HepG2 (cell line): ENCODE results near the gene PIK3R3. TPM values are rescaled to one million over a fixed set of nuclear protein-coding genes. Genes with fewer than 3 reads are reported as not detected.
A peak's percentile ranks its signal among the peaks of the same experiment; 100 is the strongest.

Experiments
- ATF7-NPFF ChIP-seq: sonication (generic); formaldehyde crosslinking; IDR thresholded peaks from 2 replicates; pipeline ENCODE4 v1.8.1; 2023; ENCODE audit warnings: mild to moderate bottlenecking, low read depth, missing genetic modification reagents, moderate library complexity
- CCAR2 ChIP-seq: fragments of 200-400 bp; formaldehyde crosslinking; optimal IDR thresholded peaks from 2 replicates; pipeline ENCODE3; 2018; ENCODE audit warnings: low read depth, mild to moderate bottlenecking, low read length, moderate library complexity
- PITX1 ChIP-seq: sonication (generic); formaldehyde crosslinking; IDR thresholded peaks from 2 replicates; pipeline ENCODE4 v1.5.1; 2020; ENCODE audit warnings: mild to moderate bottlenecking, missing genetic modification reagents
- POLR2AphosphoS5 ChIP-seq: IDR thresholded peaks from 2 replicates; pipeline ENCODE4 v1.6.1; 2012; ENCODE audit warnings: low read depth, low read length
- YEATS4 ChIP-seq: sonication (generic); formaldehyde crosslinking; IDR thresholded peaks from 2 replicates; pipeline ENCODE4 v1.4.0; 2020; ENCODE audit warnings: missing genetic modification reagents, borderline replicate concordance
- ZBTB3 ChIP-seq: sonication (generic); formaldehyde crosslinking; IDR thresholded peaks from 2 replicates; pipeline ENCODE4 v1.4.0; 2020; ENCODE audit warnings: low read depth, mild to moderate bottlenecking, moderate library complexity, missing genetic modification reagents, borderline replicate concordance
- ZKSCAN1 ChIP-seq: fragments of 150-350 bp; IDR thresholded peaks from 2 replicates; pipeline ENCODE4 v1.6.1; 2014; ENCODE audit warnings: low read length
- ZNF224 ChIP-seq: sonication (generic); formaldehyde crosslinking; IDR thresholded peaks from 2 replicates; pipeline ENCODE4 v1.5.0; 2020; ENCODE audit warnings: mild to moderate bottlenecking, missing genetic modification reagents
- ZNF44 ChIP-seq: sonication (generic); formaldehyde crosslinking; IDR thresholded peaks from 2 replicates; pipeline ENCODE4 v1.5.1; 2020; ENCODE audit warnings: mild to moderate bottlenecking, missing genetic modification reagents
- polyA plus RNA-seq, 8 experiments: library from polyadenylated mRNA; depleted of rRNA in 3 of 8; stranded (reverse) in 7 of 8; unstranded in 1 of 8; fragments of >200 nt; fragmentation: Illumina TruSeq in 4 of 8; extraction: Trizol in 4 of 8; gene quantifications; 2 replicates each; pipeline versions ENCODE4 v1.2.1 to v1.2.3, GENCODE V29; 2011 to 2016; ENCODE audit warnings: low read depth in 4 of 8, missing spikeins in 1 of 8, mixed read lengths in 1 of 8; ENCODE audit not compliant: insufficient read depth in 1 of 8
- total RNA-seq, 5 experiments: library from RNA; depleted of rRNA; stranded (reverse); fragments of >200 nt; fragmentation: Illumina TruSeq; extraction: Trizol; gene quantifications; 2 replicates each; pipeline ENCODE4 v1.2.3, GENCODE V29; 2016; ENCODE audit warnings: low read depth in 1 of 5
- TF ChIP-seq, protein P1 (sequence below): sonication (generic); formaldehyde crosslinking; IDR thresholded peaks from 2 replicates; pipeline ENCODE4 v1.4.0; 2020; ENCODE audit warnings: mild to moderate bottlenecking, missing genetic modification reagents
- TF ChIP-seq, protein P2 (sequence below): sonication (generic); formaldehyde crosslinking; IDR thresholded peaks from 2 replicates; pipeline ENCODE4 v1.5.1; 2020; ENCODE audit warnings: missing genetic modification reagents, mild to moderate bottlenecking, borderline replicate concordance
- TF ChIP-seq, protein P3 (sequence below), 2 experiments: sonication (generic) in 1 of 2; formaldehyde crosslinking in 1 of 2; IDR thresholded peaks; 2 replicates each; pipeline versions ENCODE4 v1.4.0 to v1.6.1; 2016 to 2020; ENCODE audit warnings: borderline replicate concordance in 1 of 2, low read depth in 1 of 2, mild to moderate bottlenecking in 1 of 2, missing genetic modification reagents in 1 of 2

PIK3R3 gene
- total and polyA plus RNA-seq, 2 of the 13 experiments (the other 11 are each of a cell fraction or from before 2014, with no cell fraction given), result 0.37 to 6.9 TPM

DNA sequence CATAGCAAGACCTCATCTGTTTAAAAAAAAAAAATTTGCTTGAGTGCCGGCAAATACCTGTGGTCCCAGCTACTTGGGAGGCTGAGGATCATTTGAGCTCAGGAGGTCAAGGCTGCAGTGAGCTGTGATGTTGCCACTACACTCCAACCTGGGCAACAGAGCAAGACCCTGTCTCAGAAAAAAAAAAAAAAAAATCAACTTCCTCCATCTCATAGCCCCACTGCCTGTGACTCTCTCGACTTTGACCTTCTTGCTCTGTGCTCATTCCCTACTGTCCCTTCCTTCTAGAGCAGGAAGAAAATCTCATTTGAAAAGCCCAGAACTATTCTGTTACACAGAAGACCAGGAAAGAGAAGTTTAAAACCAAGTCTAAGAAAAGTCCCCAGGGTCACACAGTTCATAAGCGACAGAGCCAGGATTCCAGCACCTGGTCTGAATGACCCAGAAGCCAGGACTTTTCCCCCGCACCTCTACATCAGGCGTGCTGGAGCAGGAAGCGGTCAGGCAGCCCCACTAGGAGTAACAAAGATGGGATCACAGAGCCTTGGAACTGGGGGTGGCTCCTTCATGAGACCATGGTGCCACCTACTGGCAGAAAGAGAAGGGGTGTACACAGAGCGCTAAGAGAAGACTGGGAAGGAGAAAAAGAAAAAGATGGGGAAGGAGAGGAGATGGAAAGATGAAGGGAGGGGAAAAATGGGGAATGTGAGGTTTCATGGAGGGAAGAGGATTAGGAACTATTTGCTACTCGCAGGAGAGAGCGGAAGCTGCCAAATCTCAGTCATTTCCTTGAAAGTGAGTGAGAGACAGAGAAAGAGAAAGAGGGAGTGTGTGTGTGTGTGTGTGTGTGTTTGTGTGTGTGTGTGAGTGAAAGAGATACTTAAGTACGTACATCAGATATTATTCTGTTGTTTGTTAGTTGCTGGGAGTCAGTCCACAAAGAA is 47.0 kb upstream of the PIK3R3 start (continued):
- TF ChIP-seq, protein P1, sequence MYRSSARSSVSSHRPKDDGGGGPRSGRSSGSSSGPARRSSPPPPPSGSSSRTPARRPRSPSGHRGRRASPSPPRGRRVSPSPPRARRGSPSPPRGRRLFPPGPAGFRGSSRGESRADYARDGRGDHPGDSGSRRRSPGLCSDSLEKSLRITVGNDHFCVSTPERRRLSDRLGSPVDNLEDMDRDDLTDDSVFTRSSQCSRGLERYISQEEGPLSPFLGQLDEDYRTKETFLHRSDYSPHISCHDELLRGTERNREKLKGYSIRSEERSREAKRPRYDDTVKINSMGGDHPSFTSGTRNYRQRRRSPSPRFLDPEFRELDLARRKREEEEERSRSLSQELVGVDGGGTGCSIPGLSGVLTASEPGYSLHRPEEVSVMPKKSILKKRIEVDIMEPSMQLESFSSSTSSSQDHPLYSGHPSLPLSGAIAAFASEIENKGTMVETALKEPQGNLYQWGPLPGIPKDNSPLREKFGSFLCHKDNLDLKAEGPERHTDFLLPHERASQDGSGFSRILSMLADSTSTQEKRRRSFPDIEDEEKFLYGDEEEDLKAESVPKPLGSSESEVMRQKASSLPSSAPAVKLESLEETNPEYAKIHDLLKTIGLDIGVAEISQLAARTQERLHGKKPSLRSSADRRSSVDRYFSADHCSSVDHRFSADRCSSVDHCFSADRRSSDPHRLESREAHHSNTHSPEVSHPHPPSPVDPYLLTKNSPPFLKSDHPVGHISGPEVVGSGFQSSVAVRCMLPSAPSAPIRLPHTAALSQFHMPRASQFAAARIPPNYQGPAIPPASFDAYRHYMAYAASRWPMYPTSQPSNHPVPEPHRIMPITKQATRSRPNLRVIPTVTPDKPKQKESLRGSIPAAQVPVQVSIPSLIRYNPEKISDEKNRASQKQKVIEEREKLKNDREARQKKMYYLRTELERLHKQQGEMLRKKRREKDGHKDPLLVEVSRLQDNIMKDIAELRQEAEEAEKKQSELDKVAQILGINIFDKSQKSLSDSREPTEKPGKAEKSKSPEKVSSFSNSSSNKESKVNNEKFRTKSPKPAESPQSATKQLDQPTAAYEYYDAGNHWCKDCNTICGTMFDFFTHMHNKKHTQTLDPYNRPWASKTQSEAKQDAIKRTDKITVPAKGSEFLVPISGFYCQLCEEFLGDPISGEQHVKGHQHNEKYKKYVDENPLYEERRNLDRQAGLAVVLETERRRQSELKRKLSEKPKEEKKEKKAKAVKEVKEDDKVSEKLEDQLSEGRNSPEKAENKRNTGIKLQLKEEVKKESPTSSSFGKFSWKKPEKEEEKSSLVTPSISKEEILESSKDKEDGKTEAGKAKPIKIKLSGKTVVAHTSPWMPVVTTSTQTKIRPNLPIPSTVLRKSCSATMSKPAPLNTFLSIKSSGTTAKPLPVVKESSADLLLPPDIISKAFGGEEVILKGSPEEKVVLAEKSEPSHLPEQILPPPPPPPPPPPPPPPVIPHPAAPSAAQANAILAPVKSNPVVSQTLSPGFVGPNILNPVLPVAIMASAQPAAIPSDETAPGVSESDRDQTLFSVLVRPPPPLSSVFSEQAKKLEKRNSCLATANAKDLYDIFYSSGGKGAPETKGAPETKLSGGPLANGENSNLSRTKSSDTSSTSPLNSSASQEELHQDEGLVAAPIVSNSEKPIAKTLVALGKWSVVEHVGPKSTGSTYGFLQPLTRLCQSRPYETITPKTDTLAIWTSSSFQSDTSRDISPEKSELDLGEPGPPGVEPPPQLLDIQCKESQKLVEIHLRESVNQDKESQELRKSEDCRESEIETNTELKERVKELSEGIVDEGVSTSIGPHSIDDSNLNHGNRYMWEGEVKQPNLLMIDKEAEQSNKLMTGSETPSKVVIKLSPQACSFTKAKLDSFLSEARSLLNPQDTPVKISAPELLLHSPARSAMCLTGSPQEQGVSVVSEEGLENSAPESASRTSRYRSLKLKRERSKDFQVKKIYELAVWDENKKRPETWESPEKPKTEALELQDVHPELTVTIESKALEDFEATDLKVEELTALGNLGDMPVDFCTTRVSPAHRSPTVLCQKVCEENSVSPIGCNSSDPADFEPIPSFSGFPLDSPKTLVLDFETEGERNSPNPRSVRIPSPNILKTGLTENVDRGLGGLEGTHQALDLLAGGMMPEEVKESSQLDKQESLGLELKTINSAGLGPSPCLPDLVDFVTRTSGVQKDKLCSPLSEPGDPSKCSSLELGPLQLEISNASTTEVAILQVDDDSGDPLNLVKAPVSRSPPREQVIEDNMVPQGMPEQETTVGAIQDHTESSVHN (CRISPR knock-in tag), result 0 out of 2 replicates have a peak, but pooled peaks have one; percentile 49
- peak; percentile 50 for TF ChIP-seq CCAR2
- TF ChIP-seq ZNF44 (CRISPR knock-in tag), result no peak
- TF ChIP-seq ATF7-NPFF (CRISPR knock-in tag), result no peak
- TF ChIP-seq PITX1 (CRISPR knock-in tag), result no peak
- peak; percentile 47; the same call in 1 of the 2 replicates for TF ChIP-seq ZKSCAN1
- no peak for TF ChIP-seq ZNF224 (CRISPR knock-in tag)
- TF ChIP-seq, protein P2, sequence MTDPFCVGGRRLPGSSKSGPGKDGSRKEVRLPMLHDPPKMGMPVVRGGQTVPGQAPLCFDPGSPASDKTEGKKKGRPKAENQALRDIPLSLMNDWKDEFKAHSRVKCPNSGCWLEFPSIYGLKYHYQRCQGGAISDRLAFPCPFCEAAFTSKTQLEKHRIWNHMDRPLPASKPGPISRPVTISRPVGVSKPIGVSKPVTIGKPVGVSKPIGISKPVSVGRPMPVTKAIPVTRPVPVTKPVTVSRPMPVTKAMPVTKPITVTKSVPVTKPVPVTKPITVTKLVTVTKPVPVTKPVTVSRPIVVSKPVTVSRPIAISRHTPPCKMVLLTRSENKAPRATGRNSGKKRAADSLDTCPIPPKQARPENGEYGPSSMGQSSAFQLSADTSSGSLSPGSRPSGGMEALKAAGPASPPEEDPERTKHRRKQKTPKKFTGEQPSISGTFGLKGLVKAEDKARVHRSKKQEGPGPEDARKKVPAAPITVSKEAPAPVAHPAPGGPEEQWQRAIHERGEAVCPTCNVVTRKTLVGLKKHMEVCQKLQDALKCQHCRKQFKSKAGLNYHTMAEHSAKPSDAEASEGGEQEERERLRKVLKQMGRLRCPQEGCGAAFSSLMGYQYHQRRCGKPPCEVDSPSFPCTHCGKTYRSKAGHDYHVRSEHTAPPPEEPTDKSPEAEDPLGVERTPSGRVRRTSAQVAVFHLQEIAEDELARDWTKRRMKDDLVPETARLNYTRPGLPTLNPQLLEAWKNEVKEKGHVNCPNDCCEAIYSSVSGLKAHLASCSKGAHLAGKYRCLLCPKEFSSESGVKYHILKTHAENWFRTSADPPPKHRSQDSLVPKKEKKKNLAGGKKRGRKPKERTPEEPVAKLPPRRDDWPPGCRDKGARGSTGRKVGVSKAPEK (CRISPR knock-in tag), result no peak
- no peak for TF ChIP-seq POLR2AphosphoS5
- no peak for TF ChIP-seq YEATS4 (CRISPR knock-in tag)
- no peak for TF ChIP-seq ZBTB3 (CRISPR knock-in tag)
- TF ChIP-seq, protein P3, sequence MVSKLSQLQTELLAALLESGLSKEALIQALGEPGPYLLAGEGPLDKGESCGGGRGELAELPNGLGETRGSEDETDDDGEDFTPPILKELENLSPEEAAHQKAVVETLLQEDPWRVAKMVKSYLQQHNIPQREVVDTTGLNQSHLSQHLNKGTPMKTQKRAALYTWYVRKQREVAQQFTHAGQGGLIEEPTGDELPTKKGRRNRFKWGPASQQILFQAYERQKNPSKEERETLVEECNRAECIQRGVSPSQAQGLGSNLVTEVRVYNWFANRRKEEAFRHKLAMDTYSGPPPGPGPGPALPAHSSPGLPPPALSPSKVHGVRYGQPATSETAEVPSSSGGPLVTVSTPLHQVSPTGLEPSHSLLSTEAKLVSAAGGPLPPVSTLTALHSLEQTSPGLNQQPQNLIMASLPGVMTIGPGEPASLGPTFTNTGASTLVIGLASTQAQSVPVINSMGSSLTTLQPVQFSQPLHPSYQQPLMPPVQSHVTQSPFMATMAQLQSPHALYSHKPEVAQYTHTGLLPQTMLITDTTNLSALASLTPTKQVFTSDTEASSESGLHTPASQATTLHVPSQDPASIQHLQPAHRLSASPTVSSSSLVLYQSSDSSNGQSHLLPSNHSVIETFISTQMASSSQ (IDR thresholded peaks at IDR 0.05; ENCODE audit: low read depth), result no peak
- TF ChIP-seq, protein P3 (CRISPR knock-in tag; IDR thresholded peaks at IDR 0.05; ENCODE audit: borderline replicate concordance), result no peak
